Measurements from ENCODE around the gene RPL21.
"Not testable (repeated sequence)": the region's sequence is repeated elsewhere in the genome, so short reads cannot be mapped to it uniquely, and the experiment has no call there.

Gene RPL21

GRCh38 chr13:27251166-27252091, at the start of gene RPL21:
TSS of gene RPL21 (plus strand) at chr13:27251558. CDS start at chr13:27253777, 2,219 bp downstream.
- peak; percentile 91 for DNase-seq (ENCODE audit: low spot score)

DNA sequence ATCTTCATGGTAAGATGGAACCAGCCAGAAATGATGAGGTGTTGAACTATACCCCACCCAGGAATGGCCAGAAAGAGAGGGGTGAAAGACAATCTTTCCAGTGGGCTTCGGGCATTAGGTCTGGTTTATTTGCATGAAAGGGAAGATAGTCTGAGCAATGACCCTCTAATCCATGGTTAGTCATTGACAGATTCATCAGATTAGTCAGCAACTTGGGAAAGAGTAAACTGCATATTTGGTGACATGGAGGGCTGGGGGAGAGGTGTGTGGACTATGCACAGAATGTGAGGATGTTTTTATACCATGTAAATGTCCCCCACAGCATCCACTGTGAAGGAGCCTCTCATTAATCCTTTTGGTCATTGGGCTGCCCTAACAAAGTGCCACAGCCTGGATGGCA, 49.7 kb upstream of the RPL21 start:
- peak; percentile 9 for DNase-seq (ENCODE audit: low spot score)

DNA sequence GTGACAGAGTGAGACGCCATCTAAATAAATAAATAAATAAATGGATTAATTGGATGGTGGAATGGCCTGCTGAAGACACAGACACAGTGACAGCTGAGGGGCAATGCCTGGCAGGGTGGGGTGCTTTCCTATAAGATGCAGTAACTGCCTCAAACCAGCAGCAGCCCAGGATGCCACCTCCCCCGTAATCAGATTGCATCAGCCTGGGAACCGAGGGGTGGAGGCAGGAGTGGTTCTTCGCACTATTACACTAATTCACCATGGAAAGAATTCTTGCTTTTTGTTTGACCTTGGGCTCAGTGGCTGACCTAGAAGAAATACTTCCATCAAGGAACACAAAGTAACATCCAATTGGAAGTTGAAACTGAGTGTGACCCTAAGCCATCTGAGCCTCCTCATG, 48.2 kb upstream of the RPL21 start:
- DNase-seq (ENCODE audit: low spot score) = no peak

DNA sequence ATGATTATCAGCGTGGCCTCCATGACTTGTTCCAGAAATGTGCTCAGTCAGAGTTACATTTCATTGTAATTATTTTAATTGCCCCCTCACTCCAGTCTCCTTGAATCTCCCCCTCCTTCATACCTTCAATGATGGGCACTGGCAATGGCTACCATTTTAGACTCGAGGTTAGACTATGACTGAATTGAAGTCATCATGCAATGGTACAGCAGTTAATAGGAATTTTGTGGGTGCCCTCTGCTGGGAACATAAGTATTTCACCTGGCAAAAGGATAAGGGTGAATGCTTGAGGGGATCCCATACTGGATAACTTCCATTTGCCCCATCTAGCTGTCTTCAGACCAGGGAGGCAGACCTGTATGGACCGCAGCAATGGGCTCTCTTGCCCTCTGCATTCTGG, 47.5 kb upstream of the RPL21 start:
- DNase-seq (ENCODE audit: low spot score) = no peak

DNA sequence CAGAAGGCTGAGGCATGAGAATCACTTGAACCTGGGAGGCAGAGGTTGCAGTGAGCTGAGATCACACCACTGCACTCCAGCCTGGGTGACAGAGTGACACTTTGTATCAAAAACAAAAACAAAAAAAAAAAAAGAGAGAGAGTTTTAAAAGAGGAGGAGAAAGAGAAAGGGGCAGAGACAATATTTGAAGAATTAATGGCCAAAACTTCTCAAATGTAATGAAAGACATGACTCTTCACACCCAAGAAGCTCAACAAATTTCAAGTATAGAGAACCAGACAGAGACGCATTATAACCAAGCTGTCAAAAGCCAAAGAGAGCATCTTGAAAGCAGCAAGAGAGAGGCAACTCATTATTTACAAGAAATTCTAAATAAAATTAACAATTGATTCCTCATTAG, 42.8 kb upstream of the RPL21 start:
- DNase-seq (ENCODE audit: low spot score) = no peak

GRCh38 chr13:27211271-27211670, 40.1 kb upstream of the RPL21 start:
- no peak for DNase-seq (ENCODE audit: low spot score)

- DNase-seq (ENCODE audit: low spot score) = no peak
Observed at GRCh38 chr13:27211771-27212364, 39.5 kb upstream of the RPL21 start.

- not testable (repeated sequence) for DNase-seq (ENCODE audit: low spot score)
Observed at GRCh38 chr13:27213386-27213785, 38.0 kb upstream of the RPL21 start.

DNA sequence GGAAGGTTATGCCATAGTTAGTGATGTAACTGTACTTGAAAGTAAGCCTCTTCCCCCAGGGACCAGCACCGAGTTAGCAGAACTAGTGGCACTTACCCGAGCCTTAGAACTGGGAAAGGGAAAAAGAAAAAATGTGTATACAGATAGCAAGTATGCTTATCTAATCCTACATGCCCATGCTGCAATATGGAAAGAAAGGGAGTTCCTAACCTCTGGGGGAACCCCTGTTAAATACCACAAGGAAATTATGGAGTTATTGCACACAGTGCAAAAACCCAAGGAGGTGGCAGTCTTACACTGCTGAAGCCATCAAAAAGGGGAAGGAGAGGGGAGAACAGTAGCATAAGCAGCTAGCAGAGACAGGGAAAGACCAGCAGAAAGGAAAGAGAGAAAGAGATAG, 33.6 kb upstream of the RPL21 start:
- DNase-seq (ENCODE audit: low spot score) = not testable (repeated sequence)

DNA sequence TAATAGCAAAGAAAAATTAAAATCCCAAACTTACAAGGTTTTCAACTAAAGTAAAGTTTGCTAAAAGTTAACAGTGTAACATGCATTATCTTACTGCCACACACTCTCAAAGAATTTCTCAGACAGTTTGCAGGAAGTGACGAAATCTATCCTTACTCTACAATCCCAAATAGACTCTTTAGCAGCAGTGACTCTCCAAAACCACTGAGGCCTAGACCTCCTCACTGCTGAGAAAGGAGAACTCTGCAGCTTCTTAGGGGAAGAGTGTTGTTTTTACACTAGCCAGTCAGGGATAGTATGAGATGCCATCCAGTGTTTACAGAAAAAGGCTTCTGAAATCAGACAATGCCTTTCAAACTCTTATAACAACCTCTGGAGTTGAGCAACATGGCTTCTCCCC, 32.5 kb upstream of the RPL21 start:
- not testable (repeated sequence) for DNase-seq (ENCODE audit: low spot score)

- no peak for DNase-seq (ENCODE audit: low spot score)
Observed at GRCh38 chr13:27219611-27220010, 31.7 kb upstream of the RPL21 start.

GRCh38 chr13:27222100-27222499, 29.3 kb upstream of the RPL21 start:
- not testable (repeated sequence) for DNase-seq (ENCODE audit: low spot score)

DNA sequence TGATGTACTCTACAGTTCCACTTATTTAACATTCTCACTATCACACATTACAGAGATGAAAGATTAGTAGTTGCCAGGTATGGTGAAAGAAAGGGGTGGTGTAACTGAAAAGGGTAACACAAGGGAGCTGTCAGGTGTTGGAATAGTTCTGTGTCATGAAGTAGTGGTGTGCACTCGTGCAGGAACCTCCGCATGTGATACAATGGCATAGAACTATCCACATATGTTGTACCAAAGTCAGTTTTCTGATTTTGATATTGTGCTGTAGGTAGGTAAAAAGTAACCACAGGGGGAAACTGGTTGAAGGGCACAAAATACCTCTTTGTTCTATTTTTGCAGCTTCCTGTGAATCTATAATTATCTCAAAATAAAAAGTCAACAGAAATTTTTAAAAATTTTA, 24.4 kb upstream of the RPL21 start:
- no peak for DNase-seq (ENCODE audit: low spot score)

GRCh38 chr13:27228131-27228530, 23.2 kb upstream of the RPL21 start:
- DNase-seq (ENCODE audit: low spot score) = no peak

DNA sequence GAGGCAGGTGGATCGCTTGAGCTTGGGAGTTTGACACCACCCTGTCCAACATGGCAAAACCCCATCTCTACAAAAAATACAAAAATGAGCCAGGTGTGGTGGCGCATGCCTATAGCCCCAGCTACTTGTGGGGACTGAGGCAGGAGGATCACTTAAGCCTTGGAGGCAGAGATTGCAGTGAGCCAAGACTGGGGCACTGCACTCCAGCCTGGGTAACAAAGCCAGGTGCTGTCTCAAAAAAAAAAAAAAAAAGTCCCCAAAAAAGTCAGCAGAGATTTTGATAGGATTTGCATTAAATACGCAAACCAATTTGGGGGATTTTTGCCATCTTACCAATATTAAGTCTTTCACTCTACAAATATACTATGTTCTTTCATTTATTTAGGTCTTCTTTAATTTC, 21.7 kb upstream of the RPL21 start:
- no peak for DNase-seq (ENCODE audit: low spot score)

- no peak for DNase-seq (ENCODE audit: low spot score)
Observed at GRCh38 chr13:27233964-27234363, 17.4 kb upstream of the RPL21 start.

- no peak for DNase-seq (ENCODE audit: low spot score)
Observed at GRCh38 chr13:27236478-27236877, 14.9 kb upstream of the RPL21 start.

- no peak for DNase-seq (ENCODE audit: low spot score)
Observed at GRCh38 chr13:27242702-27243101, 8.7 kb upstream of the RPL21 start.

GRCh38 chr13:27245610-27246009, 5.7 kb upstream of the RPL21 start:
- no peak for DNase-seq (ENCODE audit: low spot score)

DNA sequence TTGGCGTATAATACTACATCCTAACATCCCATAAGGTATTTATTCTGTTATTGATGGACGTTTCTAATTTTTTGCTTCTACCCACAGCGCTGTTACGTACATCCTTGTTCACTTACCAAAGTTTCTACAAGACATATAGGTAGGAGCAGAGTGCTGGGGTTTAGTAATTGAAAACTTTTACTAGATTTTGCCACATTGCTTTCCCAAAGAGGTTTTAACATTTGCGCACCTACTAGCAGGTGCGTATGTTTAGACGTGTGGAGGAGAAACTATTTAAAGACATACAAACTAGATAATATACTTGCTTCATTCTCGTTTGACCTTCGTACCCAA, 559 bp upstream of the RPL21 start:
- no peak for DNase-seq (ENCODE audit: low spot score)

DNA sequence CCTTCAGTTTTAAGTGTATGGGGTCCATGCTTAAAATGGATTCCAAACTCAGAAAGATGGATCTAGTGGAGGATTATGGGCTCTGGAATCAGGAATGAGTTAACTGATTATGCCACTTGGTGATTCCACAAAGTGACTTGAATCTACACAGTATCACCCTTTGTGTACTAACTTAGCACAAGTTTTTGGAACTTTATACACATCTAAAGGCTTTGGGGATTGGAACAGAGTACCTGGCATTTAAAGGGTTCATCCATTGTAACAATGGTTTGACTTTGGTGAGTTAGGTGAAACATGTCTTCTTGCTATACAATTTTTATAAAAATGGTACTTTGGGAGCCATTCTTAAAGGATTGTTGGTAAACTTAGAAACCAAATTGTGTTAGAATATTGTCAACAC, 1.1 kb downstream of the RPL21 start:
- no peak for DNase-seq (ENCODE audit: low spot score)

DNA sequence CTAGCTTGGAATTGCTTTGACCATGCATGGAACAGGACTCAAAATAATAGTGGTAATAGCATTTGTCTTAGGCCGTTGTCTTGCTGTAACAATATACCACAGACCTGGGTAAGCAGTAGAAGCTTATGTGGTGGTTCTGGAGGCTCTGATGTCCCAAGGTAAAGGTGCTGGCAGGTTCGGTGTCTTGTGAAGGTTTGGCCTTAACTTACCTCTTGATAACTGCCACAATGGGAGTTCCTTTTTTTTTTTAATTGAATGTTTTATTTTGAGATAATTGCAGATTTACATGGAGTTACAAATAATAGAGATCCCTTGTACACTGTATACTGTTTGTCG, 5.8 kb downstream of the RPL21 start:
- DNase-seq (ENCODE audit: low spot score) = no peak

DNA sequence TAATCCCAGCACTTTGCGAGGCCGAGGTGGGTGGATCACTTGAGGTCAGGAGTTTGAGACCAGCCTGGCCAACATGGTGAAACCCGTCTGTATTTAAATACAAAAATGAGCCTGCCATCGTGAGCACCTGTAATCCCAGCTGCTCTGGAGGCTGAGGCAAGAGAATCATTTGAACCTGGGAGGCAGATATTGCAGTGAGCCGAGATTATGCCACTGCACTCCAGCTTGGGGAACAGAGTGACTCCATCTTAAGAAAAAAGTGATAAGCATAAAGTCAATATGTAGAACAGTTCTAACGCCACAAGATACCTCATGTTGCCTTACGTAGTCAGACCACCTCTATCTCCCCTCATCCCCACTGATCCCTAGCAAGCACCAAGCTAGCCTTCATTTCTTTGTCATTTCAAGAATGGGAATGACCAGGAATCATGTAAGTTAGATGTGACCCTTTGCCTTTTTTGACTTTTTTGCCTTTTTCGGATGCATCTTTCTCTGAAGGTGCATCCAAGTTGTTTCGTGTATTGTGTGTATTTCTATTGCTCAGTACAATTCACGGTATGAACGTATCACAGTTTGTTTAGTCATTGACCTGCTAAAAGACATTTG, 6.4 kb downstream of the RPL21 start:
- DNase-seq (ENCODE audit: low spot score) = no peak

Measured in AG08396 (cell line).